GM23338 (cell line): ENCODE data around the gene AATF.

Source experiments
- CTCF ChIP-seq, 2 experiments: fragments of 200-600 bp in 1 of 2; sonication (generic) in 1 of 2; conservative IDR thresholded peaks; 2 replicates each; pipeline versions ENCODE4 v1.5.1 to v1.6.1; 2016 to 2017; ENCODE audit warnings: antibody characterized with exemption in 2 of 2, low read depth in 2 of 2, mild to moderate bottlenecking in 2 of 2, moderate library complexity in 1 of 2
- ETS1 ChIP-seq: IDR thresholded peaks from 2 replicates; pipeline ENCODE4 v1.6.1; 2016; ENCODE audit warnings: antibody characterized with exemption
- EZH2 ChIP-seq: fragments of 200-600 bp; sonication (generic); IDR thresholded peaks from one replicate; pipeline ENCODE4 v1.8.0; 2017; ENCODE audit warnings: antibody characterized with exemption, mild to moderate bottlenecking, low read depth; ENCODE audit not compliant: unreplicated experiment
- EZH2phosphoT487 ChIP-seq: fragments of 200-600 bp; sonication (generic); IDR thresholded peaks from one replicate; pipeline ENCODE4 v1.8.1; 2018; ENCODE audit warnings: antibody characterized with exemption; ENCODE audit not compliant: unreplicated experiment
- POLR2AphosphoS5 ChIP-seq: IDR thresholded peaks from 2 replicates; pipeline ENCODE4 v1.6.1; 2016; ENCODE audit warnings: antibody characterized with exemption, low read depth
- REST ChIP-seq: IDR thresholded peaks from one replicate; pipeline ENCODE4 v1.6.1; 2018; ENCODE audit warnings: antibody characterized with exemption; ENCODE audit not compliant: unreplicated experiment
- ZNF114 ChIP-seq: fragments of 250-450 bp; sonication (Bioruptor Pico); IDR thresholded peaks from 2 replicates; pipeline ENCODE4 v1.5.0; 2020; ENCODE audit warnings: mild to moderate bottlenecking, moderate library complexity
- ZNF462 ChIP-seq: fragments of 250-450 bp; sonication (Bioruptor Pico); IDR thresholded peaks from 2 replicates; pipeline ENCODE4 v1.5.0; 2020; ENCODE audit warnings: mild to moderate bottlenecking, moderate library complexity

- TF ChIP-seq EZH2phosphoT487 (no peak), CTCF (conservative IDR thresholded peaks at IDR 0.05; ENCODE audit: low read depth in 2 of 2) (no peak), EZH2 (no peak), REST (no peak), POLR2AphosphoS5 (no peak), ETS1 (no peak), ZNF114 (no peak), ZNF462 (CRISPR knock-in tag) (no peak)
Observed at GRCh38 chr17:37098910-37099664, 150.3 kb downstream of the AATF start.
